Stimulated activated naive B cell treated with anti-CD40 and anti-IgM and Interleukin-4, amounts not matched to agents 10 μg/mL and 1 μg/mL and 100 μg/mL, for 72 hours (primary cell): Measurements from ENCODE around the gene TAS2R39.
"Not testable (repeated sequence)": the region's sequence is repeated elsewhere in the genome, so short reads cannot be mapped to it uniquely, and the experiment has no call there.

Source experiments
- ATAC-seq, 2 donors: fragments of 150-1000 bp; cut with Tn5 transposase; replicated peaks; 2 replicates each; pipeline ENCODE4 v1.10.0; 2021; ENCODE audit warnings: moderate library complexity in 1 of 2
- DNase-seq: peaks from one replicate; pipeline ENCODE4 v3.0.0; 2021
- H3K27ac Mint-ChIP-seq: one replicate; pipeline ENCODE4 v1.8.0; 2022; ENCODE audit warnings: mild to moderate bottlenecking, mixed read lengths
- H3K27me3 Mint-ChIP-seq, 2 donors: one replicate each; pipeline ENCODE4 v1.8.0; 2022; ENCODE audit warnings: mixed read lengths in 2 of 2
- H3K36me3 Mint-ChIP-seq, 2 donors: one replicate each; pipeline ENCODE4 v1.8.0; 2022; ENCODE audit warnings: mixed read lengths in 2 of 2, mild to moderate bottlenecking in 1 of 2
- H3K4me1 Mint-ChIP-seq, 2 donors: one replicate each; pipeline ENCODE4 v1.8.0; 2022; ENCODE audit warnings: mixed read lengths in 2 of 2, mild to moderate bottlenecking in 1 of 2
- H3K4me3 Mint-ChIP-seq, 2 donors: one replicate each; pipeline ENCODE4 v1.8.0; 2022; ENCODE audit warnings: mild to moderate bottlenecking in 2 of 2, mixed read lengths in 2 of 2, moderate library complexity in 1 of 2
- H3K9me3 Mint-ChIP-seq, 2 donors: one replicate each; pipeline ENCODE4 v1.8.0; 2022; ENCODE audit warnings: mixed read lengths in 2 of 2, mild to moderate bottlenecking in 1 of 2

The TAS2R39 gene

GRCh38 chr7:143183024-143183423 lies at the start of gene TAS2R39:
TAS2R39 (plus strand) TSS chr7:143183419; CDS start chr7:143183419, 0 bp downstream.
- ATAC-seq (peak; percentile 44 to 63), DNase-seq (no peak)
- H3K27ac Mint-ChIP-seq = no peak within 1 kb of the TSS
- peaks cover 14 to 36% of the 10 kb centered on the region in 2 donors for H3K4me1 Mint-ChIP-seq
- no peak within 1 kb of the TSS for H3K4me3 Mint-ChIP-seq
- peaks cover 3 to 6% of the 10 kb centered on the region in 2 donors for H3K9me3 Mint-ChIP-seq
- no peaks in the 10 kb centered on the region for H3K36me3 Mint-ChIP-seq
- H3K27me3 Mint-ChIP-seq = no peaks in the 10 kb centered on the region

GRCh38 chr7:143147070-143147469 lies 36.1 kb upstream of the TAS2R39 start:
- Mint-ChIP-seq H3K4me1 (peaks cover 4 to 6% of the 10 kb centered on the region in 2 donors), H3K27ac (no peak overlapping the region), H3K9me3 (peaks cover 7 to 12% of the 10 kb centered on the region in 2 donors), H3K36me3 (peaks cover 0 to 7% of the 10 kb centered on the region in 2 donors), H3K27me3 (no peaks in the 10 kb centered on the region), H3K4me3 (no peak overlapping the region)
- ATAC-seq = no peak
- no peak for DNase-seq

- no peaks in the 10 kb centered on the region for H3K27me3 Mint-ChIP-seq
- peaks cover 4 to 11% of the 10 kb centered on the region in 2 donors for H3K4me1 Mint-ChIP-seq
- peaks cover 7 to 12% of the 10 kb centered on the region in 2 donors for H3K9me3 Mint-ChIP-seq
- ATAC-seq = no peak
- peaks cover 0 to 7% of the 10 kb centered on the region in 2 donors for H3K36me3 Mint-ChIP-seq
- no peak for DNase-seq
- H3K4me3 Mint-ChIP-seq = no peak overlapping the region
- no peak overlapping the region for H3K27ac Mint-ChIP-seq
These were observed 35.2 kb upstream of the TAS2R39 start for GRCh38 chr7:143148050-143148449.

- Mint-ChIP-seq H3K27ac (no peak overlapping the region), H3K9me3 (peaks cover 7 to 12% of the 10 kb centered on the region in 2 donors), H3K4me1 (peaks cover 4 to 11% of the 10 kb centered on the region in 2 donors), H3K27me3 (no peaks in the 10 kb centered on the region), H3K36me3 (peaks cover 0 to 7% of the 10 kb centered on the region in 2 donors), H3K4me3 (no peak overlapping the region)
- DNase-seq (no peak), ATAC-seq (no peak)
These were observed 34.6 kb upstream of the TAS2R39 start for GRCh38 chr7:143148651-143149050.

GRCh38 chr7:143150696-143151095 lies 32.5 kb upstream of the TAS2R39 start:
- not testable (repeated sequence) for H3K27me3 Mint-ChIP-seq, DNase-seq, H3K36me3 Mint-ChIP-seq, H3K4me3 Mint-ChIP-seq, H3K27ac Mint-ChIP-seq, ATAC-seq
- Mint-ChIP-seq H3K9me3 (peaks cover 7 to 12% of the 10 kb centered on the region in 2 donors), H3K4me1 (peaks cover 4 to 11% of the 10 kb centered on the region in 2 donors)

- not testable (repeated sequence) for H3K4me1 Mint-ChIP-seq, DNase-seq, H3K27ac Mint-ChIP-seq, H3K27me3 Mint-ChIP-seq, H3K9me3 Mint-ChIP-seq, H3K36me3 Mint-ChIP-seq, ATAC-seq, H3K4me3 Mint-ChIP-seq
These were observed 24.6 kb upstream of the TAS2R39 start for GRCh38 chr7:143158617-143159016.

- Mint-ChIP-seq H3K36me3 (peaks cover 5 to 8% of the 10 kb centered on the region in 2 donors), H3K4me1 (peaks cover 16 to 38% of the 10 kb centered on the region in 2 donors), H3K4me3 (peak overlapping the region in 1 of 2 donors; percentile 20), H3K27ac (no peak overlapping the region), H3K27me3 (no peaks in the 10 kb centered on the region), H3K9me3 (peaks cover 2 to 8% of the 10 kb centered on the region in 2 donors)
- no peak for DNase-seq
- peak; percentile 36 to 41 for ATAC-seq
These were observed 11.5 kb upstream of the TAS2R39 start for GRCh38 chr7:143171697-143172096.

GRCh38 chr7:143172354-143172753 lies 10.9 kb upstream of the TAS2R39 start:
- Mint-ChIP-seq H3K9me3 (peaks cover under 1 to 8% of the 10 kb centered on the region in 2 donors), H3K27me3 (no peaks in the 10 kb centered on the region), H3K4me3 (peak overlapping the region in 1 of 2 donors; percentile 67), H3K4me1 (peaks cover 16 to 38% of the 10 kb centered on the region in 2 donors), H3K27ac (no peak overlapping the region), H3K36me3 (peaks cover 2 to 5% of the 10 kb centered on the region in 2 donors)
- no peak for ATAC-seq
- no peak for DNase-seq

- Mint-ChIP-seq H3K4me3 (no peak overlapping the region), H3K27me3 (no peaks in the 10 kb centered on the region)
- no peak for ATAC-seq
These were observed 7.1 kb upstream of the TAS2R39 start for GRCh38 chr7:143176128-143176527.

GRCh38 chr7:143177374-143178119 lies 5.7 kb upstream of the TAS2R39 start:
- H3K9me3 Mint-ChIP-seq = peaks cover 6 to 9% of the 10 kb centered on the region in 2 donors
- ATAC-seq = no peak
- peaks cover 7 to 13% of the 10 kb centered on the region in 2 donors for H3K4me1 Mint-ChIP-seq
- H3K27me3 Mint-ChIP-seq = no peaks in the 10 kb centered on the region
- H3K36me3 Mint-ChIP-seq = peaks cover 0 to 1% of the 10 kb centered on the region in 2 donors
- H3K4me3 Mint-ChIP-seq = no peak overlapping the region
- no peak for DNase-seq
- H3K27ac Mint-ChIP-seq = no peak overlapping the region

More at GRCh38 chr7:143176128-143176527, 7.1 kb upstream of the TAS2R39 start:
- Mint-ChIP-seq H3K9me3 (peaks cover 6 to 9% of the 10 kb centered on the region in 2 donors), H3K36me3 (peaks cover 0 to 1% of the 10 kb centered on the region in 2 donors), H3K27ac (no peak overlapping the region), H3K4me1 (peaks cover 5 to 15% of the 10 kb centered on the region in 2 donors)
- DNase-seq = no peak

GRCh38 chr7:143180771-143181170 lies 2.4 kb upstream of the TAS2R39 start:
- H3K9me3 Mint-ChIP-seq, H3K27me3 Mint-ChIP-seq: not testable (repeated sequence)

GRCh38 chr7:143181349-143181748 lies 1.9 kb upstream of the TAS2R39 start:
- H3K4me1 Mint-ChIP-seq = peaks cover 14 to 36% of the 10 kb centered on the region in 2 donors
- DNase-seq = peak; percentile 20
- H3K9me3 Mint-ChIP-seq = peaks cover 6 to 9% of the 10 kb centered on the region in 2 donors
- ATAC-seq = peak; percentile 98 to 99
- peaks cover 0 to 1% of the 10 kb centered on the region in 2 donors for H3K36me3 Mint-ChIP-seq
- peak overlapping the region; percentile 65 for H3K27ac Mint-ChIP-seq
- no peak overlapping the region for H3K4me3 Mint-ChIP-seq
- no peaks in the 10 kb centered on the region for H3K27me3 Mint-ChIP-seq

More at GRCh38 chr7:143180771-143181170, 2.4 kb upstream of the TAS2R39 start:
- H3K27ac Mint-ChIP-seq, H3K4me3 Mint-ChIP-seq, ATAC-seq, H3K36me3 Mint-ChIP-seq, DNase-seq: not testable (repeated sequence)
- peaks cover 14 to 36% of the 10 kb centered on the region in 2 donors for H3K4me1 Mint-ChIP-seq

- Mint-ChIP-seq H3K4me1 (peaks cover 14 to 36% of the 10 kb centered on the region in 2 donors), H3K9me3 (no peaks in the 10 kb centered on the region), H3K4me3 (no peak overlapping the region), H3K27me3 (no peaks in the 10 kb centered on the region), H3K27ac (no peak overlapping the region), H3K36me3 (no peaks in the 10 kb centered on the region)
- ATAC-seq = no peak
- DNase-seq = no peak
These were observed 2.3 kb downstream of the TAS2R39 start for GRCh38 chr7:143185551-143185950.

GRCh38 chr7:143188994-143189393 lies 5.8 kb downstream of the TAS2R39 start:
- no peaks in the 10 kb centered on the region for H3K27me3 Mint-ChIP-seq
- no peak for DNase-seq
- no peak overlapping the region for H3K27ac Mint-ChIP-seq
- no peaks in the 10 kb centered on the region for H3K9me3 Mint-ChIP-seq
- H3K4me1 Mint-ChIP-seq = peaks cover 4 to 8% of the 10 kb centered on the region in 2 donors
- no peak overlapping the region for H3K4me3 Mint-ChIP-seq
- no peaks in the 10 kb centered on the region for H3K36me3 Mint-ChIP-seq
- ATAC-seq = no peak

GRCh38 chr7:143193880-143194279 lies 10.7 kb downstream of the TAS2R39 start:
- DNase-seq (no peak), ATAC-seq (no peak)
- no peak overlapping the region for H3K4me3 Mint-ChIP-seq
- peaks cover 2 to 5% of the 10 kb centered on the region in 2 donors for H3K4me1 Mint-ChIP-seq
- H3K36me3 Mint-ChIP-seq = peaks cover 2 to 3% of the 10 kb centered on the region in 2 donors
- H3K9me3 Mint-ChIP-seq = peaks cover 0 to 3% of the 10 kb centered on the region in 2 donors
- H3K27ac Mint-ChIP-seq = no peak overlapping the region
- H3K27me3 Mint-ChIP-seq = no peaks in the 10 kb centered on the region
